Measurements from ENCODE around the gene MARCHF10.

The MARCHF10 gene

DNA sequence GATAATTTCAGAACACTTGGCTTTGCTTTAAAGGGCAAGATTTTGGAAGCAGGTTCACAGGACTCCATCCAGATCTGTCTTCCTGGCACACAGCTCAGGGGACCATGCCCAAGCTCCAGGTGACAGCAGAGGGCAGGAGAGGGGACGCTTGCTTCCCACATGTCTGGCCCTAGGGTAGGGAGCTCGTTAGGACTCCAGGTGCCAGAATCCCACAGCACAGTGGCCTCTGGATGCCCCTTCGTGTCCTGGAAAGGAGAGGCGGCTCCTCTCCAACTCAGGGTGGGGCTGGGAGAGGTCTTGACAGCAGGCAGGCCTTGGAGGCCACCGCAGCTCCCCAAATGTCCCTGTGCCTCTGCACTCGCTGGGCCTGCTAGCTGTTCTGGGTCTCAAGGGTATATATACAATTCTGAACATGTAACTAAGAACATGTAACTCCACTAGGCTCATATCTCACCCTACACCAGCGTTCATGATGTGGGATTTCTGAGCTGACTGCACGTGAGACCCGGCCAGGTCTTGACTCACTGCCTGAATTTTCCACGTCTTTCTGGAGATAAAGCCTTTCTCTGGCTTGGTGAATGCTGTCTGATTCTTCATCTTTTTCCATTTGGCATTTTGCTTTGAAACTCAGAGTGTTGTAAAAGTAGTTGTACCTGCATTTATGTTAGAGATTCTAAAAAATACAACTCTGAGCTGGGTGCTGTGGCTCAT, 52.8 kb downstream of the MARCHF10 start:
- FAIRE-seq = no peak
- no peak for DNase-seq (ENCODE audit: insufficient read length, low spot score)

- DNase-seq (ENCODE audit: insufficient read length, low spot score) (no peak), FAIRE-seq (no peak)
These were observed 53.5 kb downstream of the MARCHF10 start for GRCh38 chr17:62754631-62755030.

DNA sequence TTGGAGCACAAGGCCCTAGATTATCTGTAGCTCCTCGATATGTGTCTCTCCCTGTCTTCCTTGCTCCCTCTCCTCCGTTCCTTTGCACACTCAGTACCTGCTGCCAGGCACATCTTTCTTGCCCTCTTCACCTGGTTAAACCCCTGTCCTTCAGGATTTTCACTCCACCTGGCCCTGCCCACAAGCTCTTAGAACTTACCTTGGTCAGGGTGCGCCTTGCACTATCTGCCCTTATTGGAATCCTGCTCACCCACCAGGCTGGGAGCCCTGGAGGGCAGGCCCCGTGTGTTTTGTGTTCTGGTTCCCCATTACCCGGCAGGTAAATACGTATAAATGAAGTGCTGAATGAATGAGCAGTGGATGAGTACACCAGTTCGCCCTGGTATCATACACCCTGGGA, 54.6 kb downstream of the MARCHF10 start:
- FAIRE-seq (no peak), DNase-seq (ENCODE audit: insufficient read length, low spot score) (no peak)

DNA sequence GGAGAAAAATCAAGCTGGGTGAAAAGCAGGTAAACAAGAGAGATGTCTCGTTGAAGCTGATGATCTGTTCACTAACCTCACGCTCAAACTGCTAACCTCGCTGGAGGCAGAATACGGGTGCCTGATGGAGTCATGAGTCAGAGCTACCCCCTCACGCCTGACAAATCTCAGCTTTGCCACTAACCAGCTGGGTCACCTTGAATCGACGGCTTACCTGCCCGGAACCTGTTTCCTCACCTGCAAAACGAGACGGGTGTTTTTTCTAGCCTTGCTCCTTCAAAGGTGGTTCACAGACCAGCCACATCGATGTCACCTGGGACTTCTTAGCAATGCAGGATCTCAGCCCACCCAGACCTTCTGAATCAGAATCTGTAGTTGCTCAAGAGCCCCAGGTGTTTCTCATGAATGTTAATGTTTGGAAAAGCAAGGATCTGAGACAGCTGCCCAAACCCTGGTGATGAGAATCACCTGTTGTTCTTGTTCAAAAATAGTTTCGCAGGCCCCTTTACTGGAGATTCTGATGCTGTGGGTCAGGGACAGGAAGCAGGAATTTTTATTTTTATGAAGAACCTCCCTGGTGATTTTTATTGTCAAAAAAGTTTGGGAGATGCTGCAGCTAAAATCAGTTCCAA, 56.9 kb downstream of the MARCHF10 start:
- DNase-seq (ENCODE audit: insufficient read length, low spot score) (no peak), FAIRE-seq (no peak)

DNA sequence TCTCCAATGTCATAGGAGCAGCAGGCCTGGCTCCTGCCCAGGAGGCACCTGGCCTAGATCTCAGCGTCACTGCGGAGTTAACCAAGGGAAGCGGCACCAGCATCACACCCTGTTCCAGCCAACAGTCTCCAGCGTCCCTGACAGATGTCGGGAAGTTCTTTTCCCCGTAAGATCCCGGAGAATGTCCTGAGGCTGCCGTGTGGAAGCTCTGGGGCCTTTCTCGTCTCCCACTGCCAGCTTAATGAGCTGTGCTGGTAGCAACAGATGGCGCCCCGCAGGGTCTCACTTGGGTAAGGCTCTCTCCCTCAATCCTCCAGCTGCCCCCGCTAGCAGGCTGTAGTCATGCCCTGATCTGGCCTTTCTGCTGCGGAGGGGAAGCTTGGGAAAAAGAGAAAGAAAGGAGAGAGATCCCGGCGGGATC, 57.5 kb downstream of the MARCHF10 start:
- no peak for FAIRE-seq
- no peak for DNase-seq (ENCODE audit: insufficient read length, low spot score)

DNA sequence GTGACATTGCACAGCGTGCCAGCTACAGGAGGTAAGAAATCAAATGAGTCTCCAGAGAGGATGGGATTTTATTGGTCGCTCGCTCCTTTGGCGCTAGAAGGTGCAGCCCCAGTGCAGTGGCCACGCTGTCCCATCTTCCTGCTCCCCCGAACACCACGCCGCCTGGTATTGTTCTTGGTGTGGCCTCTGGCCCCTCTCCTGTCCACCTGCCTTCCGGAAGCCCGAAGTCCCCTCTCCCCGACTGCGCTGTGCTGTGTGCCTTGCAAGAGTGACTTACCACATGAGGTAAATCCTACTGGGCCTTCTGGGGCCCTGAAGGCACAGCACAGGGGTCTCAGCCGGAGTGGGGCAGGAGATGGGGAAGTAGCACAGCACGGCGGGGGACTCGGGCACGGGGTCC, 58.2 kb downstream of the MARCHF10 start:
- no peak for DNase-seq (ENCODE audit: insufficient read length, low spot score)

DNA sequence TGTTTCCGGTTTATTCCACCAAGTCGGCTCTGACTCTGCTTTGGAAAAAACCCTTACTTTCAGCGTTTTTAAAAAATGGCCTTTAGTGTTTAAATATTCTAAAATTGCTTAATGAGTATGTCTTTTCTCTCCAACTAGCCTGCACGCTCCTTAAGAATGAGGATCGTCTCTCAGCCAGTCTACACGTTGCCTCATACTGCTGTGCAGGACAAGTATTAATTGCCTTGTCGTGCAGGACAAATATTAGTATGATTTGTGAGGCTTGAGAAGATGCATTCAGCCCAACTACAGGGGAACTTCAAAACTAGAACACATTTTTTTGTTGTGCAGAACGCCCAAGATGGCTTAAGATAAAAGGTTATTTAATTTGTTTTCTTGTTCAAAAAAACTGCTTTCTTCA, 61.2 kb downstream of the MARCHF10 start:
- FAIRE-seq (no peak), DNase-seq (ENCODE audit: insufficient read length, low spot score) (no peak)

More for the DNA sequence above, 58.2 kb downstream of the MARCHF10 start:
- no peak for FAIRE-seq

DNA sequence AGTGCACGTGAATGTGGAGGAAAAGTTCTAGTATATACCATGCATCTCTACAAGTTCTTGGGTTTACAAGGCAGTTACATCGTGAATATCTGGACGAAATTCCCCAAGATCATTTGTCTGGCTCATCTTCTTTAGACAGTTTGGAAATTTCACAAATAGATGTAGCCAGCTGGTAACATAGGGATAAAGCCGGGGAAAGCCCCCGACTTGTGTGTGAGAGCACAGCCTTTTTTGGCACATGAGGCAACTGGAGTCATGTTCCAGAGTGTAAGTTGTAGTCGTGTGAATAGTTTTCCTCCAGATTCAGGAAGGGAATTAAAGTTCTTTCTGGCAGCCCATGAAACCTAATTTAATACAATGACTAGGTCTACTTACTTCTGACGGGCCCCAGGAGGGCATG, 62.3 kb downstream of the MARCHF10 start:
- DNase-seq (ENCODE audit: insufficient read length, low spot score) (no peak), FAIRE-seq (no peak)

DNA sequence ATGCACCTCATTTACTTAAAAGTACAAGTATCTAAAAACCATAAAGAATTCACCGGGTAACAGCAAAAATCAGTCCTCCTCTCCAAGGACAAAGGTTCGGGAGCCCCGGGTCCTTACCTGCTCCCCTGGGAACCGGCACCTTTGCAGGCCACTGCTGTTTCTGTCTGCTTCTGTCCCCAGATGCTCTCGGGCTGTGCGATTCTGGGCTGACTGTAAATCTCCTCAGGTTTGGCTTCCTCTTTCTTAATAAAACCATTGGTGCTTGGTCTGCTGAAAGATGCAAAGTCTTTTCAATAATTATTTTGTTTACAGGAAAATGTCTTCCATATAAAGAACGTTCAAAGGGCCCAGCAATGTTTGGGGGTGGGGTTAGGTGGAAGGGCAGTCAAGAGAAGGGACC, 63.9 kb downstream of the MARCHF10 start:
- no peak for DNase-seq (ENCODE audit: insufficient read length, low spot score)
- FAIRE-seq = no peak

- DNase-seq (ENCODE audit: insufficient read length, low spot score) = no peak
- FAIRE-seq = no peak
These were observed 66.8 kb downstream of the MARCHF10 start for GRCh38 chr17:62741290-62741689.

GRCh38 chr17:62739645-62740388, 68.3 kb downstream of the MARCHF10 start:
- DNase-seq (ENCODE audit: insufficient read length, low spot score) = no peak
- no peak for FAIRE-seq

GRCh38 chr17:62738281-62738680, 69.8 kb downstream of the MARCHF10 start:
- no peak for FAIRE-seq

GRCh38 chr17:62737513-62737912, 70.6 kb downstream of the MARCHF10 start:
- FAIRE-seq (no peak), DNase-seq (ENCODE audit: insufficient read length, low spot score) (no peak)

More at GRCh38 chr17:62738281-62738680, 69.8 kb downstream of the MARCHF10 start:
- no peak for DNase-seq (ENCODE audit: insufficient read length, low spot score)

GRCh38 chr17:62735044-62735651, 73.0 kb downstream of the MARCHF10 start:
- FAIRE-seq (no peak), DNase-seq (ENCODE audit: insufficient read length, low spot score) (no peak)

DNA sequence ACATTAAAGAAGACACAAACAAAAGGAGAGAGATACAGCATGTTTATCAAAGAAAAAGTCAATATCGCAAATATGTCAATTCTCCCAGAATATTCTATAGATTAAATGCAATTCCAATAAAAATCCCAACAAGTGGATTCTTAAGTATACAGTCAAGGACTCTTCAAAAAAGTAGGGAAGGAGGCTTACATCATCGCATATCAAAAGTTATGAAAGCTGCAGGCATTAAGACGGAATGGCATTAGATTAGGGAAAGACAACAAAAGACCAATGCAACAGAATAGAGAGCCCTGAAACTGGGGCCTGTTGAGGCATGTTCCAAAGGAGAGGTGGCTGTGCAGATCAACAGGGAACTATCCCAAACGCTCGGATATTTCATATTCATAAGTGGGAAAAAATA, 76.0 kb downstream of the MARCHF10 start:
- DNase-seq (ENCODE audit: insufficient read length, low spot score) (no peak), FAIRE-seq (no peak)

DNA sequence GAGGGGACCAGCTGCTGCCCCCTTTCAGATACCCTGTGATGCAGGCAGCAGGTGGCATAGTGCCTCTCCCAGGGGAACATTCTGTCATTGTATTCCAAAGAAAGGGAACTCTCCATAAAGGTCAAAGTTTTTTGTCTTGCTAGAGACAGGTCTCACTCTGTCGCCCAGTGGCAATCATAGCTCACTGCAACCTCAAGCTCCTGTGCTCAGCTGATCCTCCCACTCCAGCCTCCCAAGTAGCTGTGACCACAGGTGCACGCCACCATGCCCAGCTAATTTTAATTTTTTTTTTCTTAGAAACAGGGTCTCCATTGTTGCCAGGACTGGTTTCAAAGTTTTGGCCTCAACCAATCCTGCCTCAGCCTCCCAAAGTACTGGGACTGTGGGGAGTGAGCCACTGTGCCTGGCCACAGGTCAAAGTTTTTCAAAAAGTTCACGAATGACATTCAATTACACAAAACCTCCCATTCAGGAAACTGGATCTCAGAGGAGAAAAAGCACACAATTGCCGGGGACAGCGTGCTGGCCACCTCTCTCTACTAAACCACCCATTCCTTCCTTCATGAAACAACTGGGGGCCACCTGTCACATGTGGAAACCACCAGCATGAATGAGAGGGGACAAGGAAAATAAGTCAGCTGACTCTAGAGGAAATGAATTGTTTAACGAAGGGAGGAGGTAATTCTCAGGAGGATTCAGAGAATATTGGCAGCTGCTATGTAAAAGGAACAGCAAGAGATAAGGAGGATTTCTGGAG, 80.0 kb downstream of the MARCHF10 start:
- peak; percentile 4 for FAIRE-seq
- no peak for DNase-seq (ENCODE audit: insufficient read length, low spot score)

GRCh38 chr17:62725791-62726249, 82.3 kb downstream of the MARCHF10 start:
- no peak for DNase-seq (ENCODE audit: insufficient read length, low spot score)
- no peak for FAIRE-seq

DNA sequence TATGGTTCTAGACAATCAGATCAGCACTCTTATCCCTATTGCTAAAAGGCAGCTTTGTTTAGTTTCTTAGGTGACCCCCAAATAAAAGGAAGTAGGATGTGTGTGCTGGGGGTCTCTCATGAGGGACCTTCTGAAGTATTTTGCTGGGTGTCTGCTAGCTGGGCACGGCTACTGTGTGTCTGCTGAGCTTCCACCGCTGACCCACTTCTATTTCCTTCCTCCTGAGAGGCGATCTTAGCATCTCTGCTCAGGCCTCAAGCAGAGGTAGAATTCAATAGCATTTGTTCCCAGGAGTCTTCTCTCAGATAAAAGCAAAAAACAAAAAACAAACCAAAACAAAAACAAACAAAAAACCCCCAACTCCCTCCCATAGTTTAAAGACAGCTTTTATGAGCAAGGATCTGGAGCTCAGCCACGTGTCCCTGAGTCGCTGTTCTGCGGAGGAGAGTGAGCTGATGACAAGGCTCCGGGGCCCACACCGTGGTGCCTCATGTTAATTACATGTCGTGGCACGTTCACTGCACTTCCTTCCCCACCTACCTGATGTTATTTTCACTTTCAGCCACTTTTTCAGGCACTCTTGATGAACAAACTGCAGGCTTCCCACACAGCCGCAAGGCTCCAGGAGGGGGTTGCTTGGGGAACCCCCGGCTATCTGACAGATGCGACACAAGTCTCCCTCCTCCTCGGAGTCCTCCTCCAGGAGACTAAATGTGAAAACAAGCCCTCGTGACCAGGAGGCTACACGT, 83.5 kb downstream of the MARCHF10 start:
- DNase-seq (ENCODE audit: insufficient read length, low spot score) (peak; percentile 57), FAIRE-seq (peak; percentile 85)

GRCh38 chr17:62723842-62724241, 84.3 kb downstream of the MARCHF10 start:
- no peak for FAIRE-seq
- DNase-seq (ENCODE audit: insufficient read length, low spot score) = no peak

DNA sequence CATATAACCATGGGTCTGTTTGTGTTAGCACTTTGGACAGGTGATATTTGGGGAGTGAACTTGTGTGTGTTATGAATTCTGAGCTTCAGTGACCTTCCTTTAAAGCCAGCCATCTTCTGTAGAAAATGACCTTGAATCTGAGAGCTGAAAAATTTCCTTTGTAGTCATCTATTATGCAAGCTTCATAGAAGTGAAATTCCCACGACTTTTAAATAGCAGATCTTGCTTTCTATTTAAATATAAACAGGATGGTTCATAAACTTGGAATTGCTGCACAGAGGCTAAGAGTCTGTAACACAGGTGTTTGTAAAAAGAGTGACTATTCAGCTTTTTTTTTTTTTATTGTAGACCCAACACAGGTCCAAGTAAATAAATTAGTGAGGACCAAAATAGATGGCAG, 85.5 kb downstream of the MARCHF10 start:
- FAIRE-seq (no peak), DNase-seq (ENCODE audit: insufficient read length, low spot score) (no peak)
